HL-60 (cell line): ENCODE results near the gene TRPM1.

Experiments used
- DNase-seq, 2 experiments: peaks; one replicate each; pipeline ENCODE4 v3.0.0-alpha.2; 2010 to 2020; ENCODE audit warnings: low read depth in 1 of 2, low spot score in 1 of 2
- H3K27ac ChIP-seq: fragments of 250-450 bp; sonication (Bioruptor Pico); replicated peaks from 2 replicates; pipeline ENCODE4 v1.5.1; 2020; ENCODE audit warnings: mild to moderate bottlenecking, moderate library complexity
- H3K27me3 ChIP-seq: fragments of 250-450 bp; sonication (Bioruptor Pico); 2 replicates; pipeline ENCODE4 v1.5.1; 2021; ENCODE audit warnings: mild to moderate bottlenecking, moderate library complexity; ENCODE audit not compliant: insufficient read depth, poor library complexity, severe bottlenecking
- H3K4me3 ChIP-seq: replicated peaks from 2 replicates; pipeline ENCODE4 v1.5.1; 2011; ENCODE audit warnings: mild to moderate bottlenecking, control low read depth, low read length; ENCODE audit not compliant: insufficient read depth
- CTCF ChIP-seq: IDR thresholded peaks from one replicate; pipeline ENCODE4 v1.5.1; 2011; ENCODE audit warnings: low read length, control low read depth, inconsistent platforms; ENCODE audit not compliant: insufficient read depth
- GABPA ChIP-seq: IDR thresholded peaks from 2 replicates; pipeline ENCODE4 v1.6.1; 2012; ENCODE audit warnings: low read depth
- POLR2AphosphoS5 ChIP-seq: IDR thresholded peaks from 2 replicates; pipeline ENCODE4 v1.6.1; 2012; ENCODE audit warnings: low read depth
- SPI1 ChIP-seq: IDR thresholded peaks from 2 replicates; pipeline ENCODE4 v1.6.1; 2012; ENCODE audit warnings: low read depth, mild to moderate bottlenecking, borderline replicate concordance
- TF ChIP-seq, protein P1 (sequence below): IDR thresholded peaks from 2 replicates; pipeline ENCODE4 v1.6.1; 2012; ENCODE audit warnings: low read depth; ENCODE audit not compliant: insufficient replicate concordance

The TRPM1 gene

GRCh38 chr15:30984542-30984941, 117.0 kb downstream of the TRPM1 start:
- TF ChIP-seq CTCF (no peak), GABPA (no peak), POLR2AphosphoS5 (no peak), SPI1 (no peak)
- TF ChIP-seq, protein P1, sequence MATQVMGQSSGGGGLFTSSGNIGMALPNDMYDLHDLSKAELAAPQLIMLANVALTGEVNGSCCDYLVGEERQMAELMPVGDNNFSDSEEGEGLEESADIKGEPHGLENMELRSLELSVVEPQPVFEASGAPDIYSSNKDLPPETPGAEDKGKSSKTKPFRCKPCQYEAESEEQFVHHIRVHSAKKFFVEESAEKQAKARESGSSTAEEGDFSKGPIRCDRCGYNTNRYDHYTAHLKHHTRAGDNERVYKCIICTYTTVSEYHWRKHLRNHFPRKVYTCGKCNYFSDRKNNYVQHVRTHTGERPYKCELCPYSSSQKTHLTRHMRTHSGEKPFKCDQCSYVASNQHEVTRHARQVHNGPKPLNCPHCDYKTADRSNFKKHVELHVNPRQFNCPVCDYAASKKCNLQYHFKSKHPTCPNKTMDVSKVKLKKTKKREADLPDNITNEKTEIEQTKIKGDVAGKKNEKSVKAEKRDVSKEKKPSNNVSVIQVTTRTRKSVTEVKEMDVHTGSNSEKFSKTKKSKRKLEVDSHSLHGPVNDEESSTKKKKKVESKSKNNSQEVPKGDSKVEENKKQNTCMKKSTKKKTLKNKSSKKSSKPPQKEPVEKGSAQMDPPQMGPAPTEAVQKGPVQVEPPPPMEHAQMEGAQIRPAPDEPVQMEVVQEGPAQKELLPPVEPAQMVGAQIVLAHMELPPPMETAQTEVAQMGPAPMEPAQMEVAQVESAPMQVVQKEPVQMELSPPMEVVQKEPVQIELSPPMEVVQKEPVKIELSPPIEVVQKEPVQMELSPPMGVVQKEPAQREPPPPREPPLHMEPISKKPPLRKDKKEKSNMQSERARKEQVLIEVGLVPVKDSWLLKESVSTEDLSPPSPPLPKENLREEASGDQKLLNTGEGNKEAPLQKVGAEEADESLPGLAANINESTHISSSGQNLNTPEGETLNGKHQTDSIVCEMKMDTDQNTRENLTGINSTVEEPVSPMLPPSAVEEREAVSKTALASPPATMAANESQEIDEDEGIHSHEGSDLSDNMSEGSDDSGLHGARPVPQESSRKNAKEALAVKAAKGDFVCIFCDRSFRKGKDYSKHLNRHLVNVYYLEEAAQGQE = no peak
- H3K27me3 ChIP-seq = no peaks in the 10 kb centered on the region
- no peak overlapping the region for H3K27ac ChIP-seq
- H3K4me3 ChIP-seq = no peak overlapping the region
- DNase-seq = no peak

GRCh38 chr15:30984118-30984517, 117.4 kb downstream of the TRPM1 start:
- H3K4me3 ChIP-seq = no peak overlapping the region
- TF ChIP-seq CTCF (no peak), POLR2AphosphoS5 (no peak), GABPA (no peak), SPI1 (no peak)
- TF ChIP-seq, protein P1 = no peak
- no peak for DNase-seq
- no peak overlapping the region for H3K27ac ChIP-seq
- H3K27me3 ChIP-seq = no peaks in the 10 kb centered on the region

- peak in 1 of 2 experiments; percentile 49 for DNase-seq
- Histone ChIP-seq H3K27ac (peak overlapping the region; percentile 5), H3K4me3 (no peak overlapping the region), H3K27me3 (no peaks in the 10 kb centered on the region)
- TF ChIP-seq CTCF (no peak), GABPA (no peak), SPI1 (peak; percentile 56; the same call in 1 of the 2 replicates), POLR2AphosphoS5 (no peak)
- TF ChIP-seq, protein P1 = no peak
These were observed 122.1 kb downstream of the TRPM1 start for GRCh38 chr15:30979457-30979856.
